SK-N-SH (cell line): ENCODE measurements around the gene ALG11. TPM values are rescaled to one million over a fixed set of nuclear protein-coding genes. Genes with fewer than 3 reads are reported as not detected.

Source experiments
- CTCF ChIA-PET: fragments of 300-600, 350-600 bp; formaldehyde crosslinking; extraction: SDS; loops from one replicate; lab custom pipeline; 2021; lab: Yijun Ruan, JAX
- POLR2A ChIA-PET: fragments of 350-600 bp; sonication (Branson Sonifier 250); formaldehyde crosslinking; extraction: SDS; loops from one replicate; lab custom pipeline; 2020; ENCODE audit warnings: antibody characterized with exemption, inconsistent platforms; lab: Yijun Ruan, JAX
- DNase-seq: peaks from one replicate; pipeline ENCODE4 v3.0.0; 2012
- H2AFZ ChIP-seq: fragments of 200-600 bp; sonication (generic); 2 replicates; pipeline ENCODE4 v1.8.1; 2016; ENCODE audit warnings: antibody characterized with exemption, mild to moderate bottlenecking, low read depth
- H3F3A ChIP-seq: fragments of 200-600 bp; sonication (generic); replicated peaks from 2 replicates; pipeline ENCODE3; 2016; ENCODE audit warnings: antibody characterized with exemption, mild to moderate bottlenecking; ENCODE audit not compliant: insufficient read depth
- H3K27ac ChIP-seq, 2 experiments: fragments of 200-500 bp in 1 of 2; fragments of 200-600 bp in 1 of 2; sonication (Bioruptor generic) in 1 of 2; sonication (generic), shearing (Covaris generic) in 1 of 2; 2 replicates each; pipeline versions ENCODE4 v1.5.1 to v1.6.1; 2014 to 2016; ENCODE audit warnings: low read depth in 2 of 2, inconsistent platforms in 1 of 2, low read length in 1 of 2, mild to moderate bottlenecking in 1 of 2, mixed read lengths in 1 of 2
- H3K27me3 ChIP-seq: fragments of 200-600 bp; sonication (generic), shearing (Covaris generic); 2 replicates; pipeline ENCODE4 v1.6.1; 2016; ENCODE audit warnings: mixed run types; ENCODE audit not compliant: insufficient read depth
- H3K36me3 ChIP-seq, 2 experiments: fragments of 200-500 bp in 1 of 2; fragments of 200-600 bp in 1 of 2; sonication (Bioruptor generic) in 1 of 2; sonication (generic) in 1 of 2; replicated peaks in 1 of 2; 2 replicates each; pipeline versions ENCODE3 to v1.5.1; 2014 to 2016; ENCODE audit warnings: low read length in 1 of 2, mild to moderate bottlenecking in 1 of 2; ENCODE audit not compliant: insufficient read depth in 2 of 2, control insufficient read depth in 1 of 2
- H3K4me1 ChIP-seq, 2 experiments: fragments of 200-500 bp in 1 of 2; fragments of 200-600 bp in 1 of 2; sonication (Bioruptor generic) in 1 of 2; sonication (generic), shearing (Covaris generic) in 1 of 2; 2 replicates each; pipeline versions ENCODE4 v1.5.1 to v1.6.1; 2014 to 2016; ENCODE audit warnings: low read depth in 1 of 2, low read length in 1 of 2, mixed run types in 1 of 2; ENCODE audit not compliant: insufficient read depth in 2 of 2, control insufficient read depth in 1 of 2
- H3K4me2 ChIP-seq: fragments of 200-600 bp; sonication (generic), shearing (Covaris generic); 2 replicates; pipeline ENCODE4 v1.6.1; 2017; ENCODE audit warnings: mixed run types
- H3K4me3 ChIP-seq, 2 experiments: fragments of 200-500 bp in 1 of 2; fragments of 200-600 bp in 1 of 2; sonication (Bioruptor generic) in 1 of 2; sonication (generic), shearing (Covaris generic) in 1 of 2; 2 replicates each; pipeline versions ENCODE4 v1.5.1 to v1.8.1; 2014 to 2016; ENCODE audit warnings: low read depth in 2 of 2, inconsistent platforms in 1 of 2, low read length in 1 of 2, mild to moderate bottlenecking in 1 of 2, mixed read lengths in 1 of 2, moderate library complexity in 1 of 2
- H3K79me2 ChIP-seq: fragments of 200-600 bp; sonication (generic); 2 replicates; pipeline ENCODE4 v1.8.1; 2017; ENCODE audit warnings: mild to moderate bottlenecking; ENCODE audit not compliant: insufficient read depth
- H3K9ac ChIP-seq: fragments of 200-600 bp; sonication (generic); 2 replicates; pipeline ENCODE4 v1.6.1; 2017; ENCODE audit warnings: mixed run types
- H3K9me2 ChIP-seq: fragments of 200-600 bp; sonication (generic); 2 replicates; pipeline ENCODE4 v1.6.1; 2017; ENCODE audit warnings: mixed run types
- H3K9me3 ChIP-seq: fragments of 200-600 bp; sonication (generic); 2 replicates; pipeline ENCODE4 v1.6.1; 2017; ENCODE audit warnings: mixed run types, mild to moderate bottlenecking, moderate library complexity
- H4K20me1 ChIP-seq: fragments of 200-600 bp; sonication (generic); 2 replicates; pipeline ENCODE4 v1.6.1; 2017; ENCODE audit warnings: mild to moderate bottlenecking, mixed run types; ENCODE audit not compliant: insufficient read depth
- CHD2 ChIP-seq: fragments of 150-350 bp; IDR thresholded peaks from 2 replicates; pipeline ENCODE4 v1.6.1; 2018; ENCODE audit warnings: low read length; ENCODE audit not compliant: partially characterized antibody
- EP300 ChIP-seq, 2 experiments: IDR thresholded peaks; 2 replicates each; pipeline versions ENCODE4 v1.4.0 to v1.6.1; 2012; ENCODE audit warnings: borderline replicate concordance in 1 of 2, low read depth in 1 of 2, low read length in 1 of 2
- EZH2phosphoT487 ChIP-seq: fragments of 200-600 bp; sonication (generic); IDR thresholded peaks from 2 replicates; pipeline ENCODE4 v1.6.1; 2017; ENCODE audit warnings: low read depth, mixed run types, mild to moderate bottlenecking, antibody characterized with exemption, moderate library complexity, borderline replicate concordance
- FOSL2 ChIP-seq: IDR thresholded peaks from 2 replicates; pipeline ENCODE4 v1.4.0; 2012; ENCODE audit warnings: low read depth, mild to moderate bottlenecking, moderate library complexity, borderline replicate concordance
- FOXM1 ChIP-seq: IDR thresholded peaks from 2 replicates; pipeline ENCODE4 v1.4.0; 2012; ENCODE audit warnings: low read depth, mild to moderate bottlenecking
- GABPA ChIP-seq: IDR thresholded peaks from 2 replicates; pipeline ENCODE4 v1.4.0; 2012; ENCODE audit warnings: low read depth, mild to moderate bottlenecking
- GATA2 ChIP-seq: sonication (generic); formaldehyde crosslinking; IDR thresholded peaks from 2 replicates; pipeline ENCODE4 v1.5.0; 2020; ENCODE audit warnings: mild to moderate bottlenecking, missing genetic modification reagents
- MEF2A ChIP-seq: IDR thresholded peaks from 2 replicates; pipeline ENCODE4 v1.4.0; 2012; ENCODE audit warnings: low read depth, borderline replicate concordance
- POLR2AphosphoS5 ChIP-seq: IDR thresholded peaks from 2 replicates; pipeline ENCODE4 v1.6.1; 2012; ENCODE audit warnings: low read depth, low read length
- RXRA ChIP-seq: IDR thresholded peaks from 2 replicates; pipeline ENCODE4 v1.4.0; 2012; ENCODE audit warnings: low read depth, mild to moderate bottlenecking, borderline replicate concordance
- SIN3A ChIP-seq: IDR thresholded peaks from 2 replicates; pipeline ENCODE4 v1.6.1; 2012; ENCODE audit warnings: low read depth, mild to moderate bottlenecking, low read length, moderate library complexity, borderline replicate concordance
- SMC3 ChIP-seq: IDR thresholded peaks from 2 replicates; pipeline ENCODE4 v1.6.1; 2012; ENCODE audit warnings: low read depth, low read length, improper control_type of control experiment
- TAF1 ChIP-seq: IDR thresholded peaks from 2 replicates; pipeline ENCODE4 v1.6.1; 2012; ENCODE audit warnings: low read depth, mild to moderate bottlenecking, low read length, moderate library complexity, borderline replicate concordance
- YY1 ChIP-seq: IDR thresholded peaks from 2 replicates; pipeline ENCODE4 v1.4.0; 2012; ENCODE audit warnings: low read depth, mild to moderate bottlenecking
- WGBS: methylation state at CpG from one replicate; pipeline ENCODE4 v1.1.6; 2017; ENCODE audit warnings: low lambda C conversion rate; 5-methylcytosine and 5-hydroxymethylcytosine counted together
- polyA plus RNA-seq, 3 experiments: library from polyadenylated mRNA; depleted of rRNA; stranded (reverse); fragments of >200 nt; gene quantifications; 2 replicates each; pipeline ENCODE4 v1.2.3, GENCODE V29; 2012
- TF ChIP-seq, protein P1 (sequence below): fragments of 200-600 bp; sonication (generic); IDR thresholded peaks from 2 replicates; pipeline ENCODE4 v1.6.1; 2017; ENCODE audit warnings: antibody characterized with exemption, mild to moderate bottlenecking, moderate library complexity
- TF ChIP-seq, protein P2 (sequence below): IDR thresholded peaks from 2 replicates; pipeline ENCODE4 v1.4.0; 2012; ENCODE audit warnings: low read depth, borderline replicate concordance
- TF ChIP-seq, protein P3 (sequence below): IDR thresholded peaks from 2 replicates; pipeline ENCODE4 v1.4.0; 2012; ENCODE audit warnings: low read depth, borderline replicate concordance
- TF ChIP-seq, protein P4 (sequence below): IDR thresholded peaks from 2 replicates; pipeline ENCODE4; 2012
- TF ChIP-seq, protein P5 (sequence below): IDR thresholded peaks from 2 replicates; pipeline ENCODE4 v1.6.1; 2012; ENCODE audit warnings: mild to moderate bottlenecking, low read depth, low read length, moderate library complexity

Gene ALG11
- polyA plus RNA-seq, 1 of the 3 experiments (the other 2 are of a cell fraction), result 5.0 TPM

DNA sequence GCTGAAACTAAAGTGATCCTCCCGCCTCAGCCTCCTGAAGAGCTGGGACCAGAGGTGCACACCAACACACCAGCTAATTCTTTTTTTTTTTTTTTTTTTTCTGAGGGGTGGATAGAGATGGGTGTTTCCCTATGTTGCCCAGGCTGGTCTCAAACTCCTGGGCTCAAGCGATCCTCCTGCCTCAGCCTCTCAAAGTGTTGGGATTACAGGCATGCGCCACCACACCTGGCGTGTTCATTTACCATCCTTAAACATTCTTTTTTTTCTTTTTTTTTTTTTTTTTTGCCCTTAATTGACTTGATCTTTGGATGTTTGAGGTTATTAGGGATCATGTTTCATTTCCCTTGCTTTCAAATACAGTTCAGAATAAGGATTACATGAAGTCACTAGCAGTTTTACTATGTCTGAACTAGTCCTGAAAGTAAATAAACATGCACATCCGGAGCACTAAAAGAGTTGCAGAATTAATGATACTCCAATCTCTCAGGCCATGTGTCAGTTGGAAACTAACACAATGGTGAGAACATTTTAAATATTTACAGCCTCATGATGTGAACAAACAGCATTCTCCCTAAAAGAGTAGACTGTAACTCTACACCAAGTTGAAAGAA is 22.5 kb downstream of the ALG11 start:
- Histone ChIP-seq H3K4me1 (no peaks in the 10 kb centered on the region), H3K27me3 (no peaks in the 10 kb centered on the region), H3K79me2 (no peaks in the 10 kb centered on the region), H3K9me2 (no peaks in the 10 kb centered on the region), H4K20me1 (no peaks in the 10 kb centered on the region), H3F3A (no peaks in the 10 kb centered on the region), H3K4me2 (no peak overlapping the region), H3K9me3 (no peaks in the 10 kb centered on the region), H2AFZ (no peak overlapping the region), H3K9ac (no peak overlapping the region), H3K36me3 (no peaks in the 10 kb centered on the region), H3K27ac (no peak overlapping the region), H3K4me3 (no peak overlapping the region)
- DNase-seq, result no peak
- WGBS, result 74% methylated on average over 5 of the region's 5 CpGs
- ChIA-PET CTCF (interaction anchor here (0.6 to 0.9 kb wide), 2 partner anchors 33 to 93 kb away, joined by 3 to 4 read pairs; no protein-coding TSS in a partner anchor), POLR2A (no interaction called here)
- TF ChIP-seq EZH2phosphoT487 (no peak), GABPA (no peak), YY1 (no peak), RXRA (no peak), GATA2 (CRISPR knock-in tag) (no peak), EP300 (IDR thresholded peaks at IDR 0.05; ENCODE audit: borderline replicate concordance in 1 of 2, low read depth in 1 of 2, low read length in 1 of 2) (no peak), SMC3 (no peak), FOXM1 (no peak), SIN3A (no peak), TAF1 (no peak), MEF2A (no peak), POLR2AphosphoS5 (no peak), CHD2 (no peak), FOSL2 (no peak)
- TF ChIP-seq, protein P1, sequence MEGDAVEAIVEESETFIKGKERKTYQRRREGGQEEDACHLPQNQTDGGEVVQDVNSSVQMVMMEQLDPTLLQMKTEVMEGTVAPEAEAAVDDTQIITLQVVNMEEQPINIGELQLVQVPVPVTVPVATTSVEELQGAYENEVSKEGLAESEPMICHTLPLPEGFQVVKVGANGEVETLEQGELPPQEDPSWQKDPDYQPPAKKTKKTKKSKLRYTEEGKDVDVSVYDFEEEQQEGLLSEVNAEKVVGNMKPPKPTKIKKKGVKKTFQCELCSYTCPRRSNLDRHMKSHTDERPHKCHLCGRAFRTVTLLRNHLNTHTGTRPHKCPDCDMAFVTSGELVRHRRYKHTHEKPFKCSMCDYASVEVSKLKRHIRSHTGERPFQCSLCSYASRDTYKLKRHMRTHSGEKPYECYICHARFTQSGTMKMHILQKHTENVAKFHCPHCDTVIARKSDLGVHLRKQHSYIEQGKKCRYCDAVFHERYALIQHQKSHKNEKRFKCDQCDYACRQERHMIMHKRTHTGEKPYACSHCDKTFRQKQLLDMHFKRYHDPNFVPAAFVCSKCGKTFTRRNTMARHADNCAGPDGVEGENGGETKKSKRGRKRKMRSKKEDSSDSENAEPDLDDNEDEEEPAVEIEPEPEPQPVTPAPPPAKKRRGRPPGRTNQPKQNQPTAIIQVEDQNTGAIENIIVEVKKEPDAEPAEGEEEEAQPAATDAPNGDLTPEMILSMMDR, result no peak
- TF ChIP-seq, protein P2, sequence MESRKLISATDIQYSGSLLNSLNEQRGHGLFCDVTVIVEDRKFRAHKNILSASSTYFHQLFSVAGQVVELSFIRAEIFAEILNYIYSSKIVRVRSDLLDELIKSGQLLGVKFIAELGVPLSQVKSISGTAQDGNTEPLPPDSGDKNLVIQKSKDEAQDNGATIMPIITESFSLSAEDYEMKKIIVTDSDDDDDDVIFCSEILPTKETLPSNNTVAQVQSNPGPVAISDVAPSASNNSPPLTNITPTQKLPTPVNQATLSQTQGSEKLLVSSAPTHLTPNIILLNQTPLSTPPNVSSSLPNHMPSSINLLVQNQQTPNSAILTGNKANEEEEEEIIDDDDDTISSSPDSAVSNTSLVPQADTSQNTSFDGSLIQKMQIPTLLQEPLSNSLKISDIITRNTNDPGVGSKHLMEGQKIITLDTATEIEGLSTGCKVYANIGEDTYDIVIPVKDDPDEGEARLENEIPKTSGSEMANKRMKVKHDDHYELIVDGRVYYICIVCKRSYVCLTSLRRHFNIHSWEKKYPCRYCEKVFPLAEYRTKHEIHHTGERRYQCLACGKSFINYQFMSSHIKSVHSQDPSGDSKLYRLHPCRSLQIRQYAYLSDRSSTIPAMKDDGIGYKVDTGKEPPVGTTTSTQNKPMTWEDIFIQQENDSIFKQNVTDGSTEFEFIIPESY, result no peak
- TF ChIP-seq, protein P3, sequence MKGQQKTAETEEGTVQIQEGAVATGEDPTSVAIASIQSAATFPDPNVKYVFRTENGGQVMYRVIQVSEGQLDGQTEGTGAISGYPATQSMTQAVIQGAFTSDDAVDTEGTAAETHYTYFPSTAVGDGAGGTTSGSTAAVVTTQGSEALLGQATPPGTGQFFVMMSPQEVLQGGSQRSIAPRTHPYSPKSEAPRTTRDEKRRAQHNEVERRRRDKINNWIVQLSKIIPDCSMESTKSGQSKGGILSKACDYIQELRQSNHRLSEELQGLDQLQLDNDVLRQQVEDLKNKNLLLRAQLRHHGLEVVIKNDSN, result no peak
- TF ChIP-seq, protein P4, sequence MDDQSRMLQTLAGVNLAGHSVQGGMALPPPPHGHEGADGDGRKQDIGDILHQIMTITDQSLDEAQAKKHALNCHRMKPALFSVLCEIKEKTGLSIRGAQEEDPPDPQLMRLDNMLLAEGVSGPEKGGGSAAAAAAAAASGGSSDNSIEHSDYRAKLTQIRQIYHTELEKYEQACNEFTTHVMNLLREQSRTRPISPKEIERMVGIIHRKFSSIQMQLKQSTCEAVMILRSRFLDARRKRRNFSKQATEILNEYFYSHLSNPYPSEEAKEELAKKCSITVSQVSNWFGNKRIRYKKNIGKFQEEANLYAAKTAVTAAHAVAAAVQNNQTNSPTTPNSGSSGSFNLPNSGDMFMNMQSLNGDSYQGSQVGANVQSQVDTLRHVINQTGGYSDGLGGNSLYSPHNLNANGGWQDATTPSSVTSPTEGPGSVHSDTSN, result no peak
- TF ChIP-seq, protein P5, sequence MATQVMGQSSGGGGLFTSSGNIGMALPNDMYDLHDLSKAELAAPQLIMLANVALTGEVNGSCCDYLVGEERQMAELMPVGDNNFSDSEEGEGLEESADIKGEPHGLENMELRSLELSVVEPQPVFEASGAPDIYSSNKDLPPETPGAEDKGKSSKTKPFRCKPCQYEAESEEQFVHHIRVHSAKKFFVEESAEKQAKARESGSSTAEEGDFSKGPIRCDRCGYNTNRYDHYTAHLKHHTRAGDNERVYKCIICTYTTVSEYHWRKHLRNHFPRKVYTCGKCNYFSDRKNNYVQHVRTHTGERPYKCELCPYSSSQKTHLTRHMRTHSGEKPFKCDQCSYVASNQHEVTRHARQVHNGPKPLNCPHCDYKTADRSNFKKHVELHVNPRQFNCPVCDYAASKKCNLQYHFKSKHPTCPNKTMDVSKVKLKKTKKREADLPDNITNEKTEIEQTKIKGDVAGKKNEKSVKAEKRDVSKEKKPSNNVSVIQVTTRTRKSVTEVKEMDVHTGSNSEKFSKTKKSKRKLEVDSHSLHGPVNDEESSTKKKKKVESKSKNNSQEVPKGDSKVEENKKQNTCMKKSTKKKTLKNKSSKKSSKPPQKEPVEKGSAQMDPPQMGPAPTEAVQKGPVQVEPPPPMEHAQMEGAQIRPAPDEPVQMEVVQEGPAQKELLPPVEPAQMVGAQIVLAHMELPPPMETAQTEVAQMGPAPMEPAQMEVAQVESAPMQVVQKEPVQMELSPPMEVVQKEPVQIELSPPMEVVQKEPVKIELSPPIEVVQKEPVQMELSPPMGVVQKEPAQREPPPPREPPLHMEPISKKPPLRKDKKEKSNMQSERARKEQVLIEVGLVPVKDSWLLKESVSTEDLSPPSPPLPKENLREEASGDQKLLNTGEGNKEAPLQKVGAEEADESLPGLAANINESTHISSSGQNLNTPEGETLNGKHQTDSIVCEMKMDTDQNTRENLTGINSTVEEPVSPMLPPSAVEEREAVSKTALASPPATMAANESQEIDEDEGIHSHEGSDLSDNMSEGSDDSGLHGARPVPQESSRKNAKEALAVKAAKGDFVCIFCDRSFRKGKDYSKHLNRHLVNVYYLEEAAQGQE, result no peak
